ENCODE results near the gene RNASE8.

DNA sequence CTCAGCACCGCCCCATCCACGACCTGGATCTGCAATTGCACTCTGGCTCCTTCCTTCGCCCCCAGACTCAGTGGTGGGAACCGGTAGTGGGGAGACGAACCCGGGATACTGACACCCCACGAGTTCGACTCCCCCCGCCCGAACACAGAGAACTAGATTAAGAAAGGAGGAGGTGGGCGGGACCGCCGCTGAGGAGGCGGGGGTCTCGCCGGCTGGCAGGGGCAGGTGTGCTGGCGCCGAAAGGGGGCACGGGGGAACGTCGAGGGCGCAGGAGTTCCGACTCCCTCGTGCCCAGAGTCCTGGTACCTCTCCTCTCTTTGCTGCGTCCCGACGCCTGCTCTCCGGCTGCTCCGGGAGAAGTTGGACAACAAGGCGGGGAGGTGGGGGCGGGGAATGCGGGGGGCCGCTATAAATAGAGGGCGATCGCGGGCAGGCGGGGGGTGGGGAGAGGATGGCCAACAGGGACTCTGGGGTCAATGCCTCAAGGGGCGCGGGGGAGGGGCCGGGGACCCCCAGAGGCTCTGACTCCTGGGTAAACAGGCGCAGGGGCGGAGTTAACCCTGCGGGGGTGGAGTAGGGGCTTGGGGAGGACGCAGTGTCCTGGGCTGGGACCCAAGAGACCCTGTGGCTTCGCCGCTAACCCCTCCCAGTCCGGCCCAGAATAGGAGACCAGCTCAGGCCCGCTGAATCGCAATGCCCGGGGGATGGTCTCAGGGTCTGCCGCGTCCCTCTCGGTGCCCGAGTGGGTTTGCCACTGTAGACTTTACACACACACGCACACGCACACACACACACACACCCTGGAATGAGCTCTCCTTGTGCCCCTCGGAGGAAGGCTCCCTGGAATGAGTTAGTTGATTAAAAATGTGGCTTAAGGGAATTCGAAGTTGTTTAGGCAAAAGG, 32.0 kb upstream of the RNASE8 start:
- TF ChIP-seq, protein P1, sequence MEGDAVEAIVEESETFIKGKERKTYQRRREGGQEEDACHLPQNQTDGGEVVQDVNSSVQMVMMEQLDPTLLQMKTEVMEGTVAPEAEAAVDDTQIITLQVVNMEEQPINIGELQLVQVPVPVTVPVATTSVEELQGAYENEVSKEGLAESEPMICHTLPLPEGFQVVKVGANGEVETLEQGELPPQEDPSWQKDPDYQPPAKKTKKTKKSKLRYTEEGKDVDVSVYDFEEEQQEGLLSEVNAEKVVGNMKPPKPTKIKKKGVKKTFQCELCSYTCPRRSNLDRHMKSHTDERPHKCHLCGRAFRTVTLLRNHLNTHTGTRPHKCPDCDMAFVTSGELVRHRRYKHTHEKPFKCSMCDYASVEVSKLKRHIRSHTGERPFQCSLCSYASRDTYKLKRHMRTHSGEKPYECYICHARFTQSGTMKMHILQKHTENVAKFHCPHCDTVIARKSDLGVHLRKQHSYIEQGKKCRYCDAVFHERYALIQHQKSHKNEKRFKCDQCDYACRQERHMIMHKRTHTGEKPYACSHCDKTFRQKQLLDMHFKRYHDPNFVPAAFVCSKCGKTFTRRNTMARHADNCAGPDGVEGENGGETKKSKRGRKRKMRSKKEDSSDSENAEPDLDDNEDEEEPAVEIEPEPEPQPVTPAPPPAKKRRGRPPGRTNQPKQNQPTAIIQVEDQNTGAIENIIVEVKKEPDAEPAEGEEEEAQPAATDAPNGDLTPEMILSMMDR (IDR thresholded peaks at IDR 0.05), result peak in 1 of 7 experiments; percentile 12
- TF ChIP-seq POLR2A (IDR thresholded peaks at IDR 0.05), result no peak
